Transverse colon (tissue), 4 donors: Measurements from ENCODE around the gene APLP1. TPM values are rescaled to one million over a fixed set of nuclear protein-coding genes. Genes with fewer than 3 reads are reported as not detected.
"Not testable (repeated sequence)": the region's sequence is repeated elsewhere in the genome, so short reads cannot be mapped to it uniquely, and the experiment has no call there.

Experiments used
- DNase-seq: peaks from one replicate; pipeline ENCODE4 v3.0.0-alpha.2; 2019
- H3K27ac ChIP-seq, 4 donors: fragments of 200-600 bp; sonication (generic); 2 replicates each; pipeline ENCODE4 v1.5.1; 2016 to 2018; ENCODE audit warnings: inconsistent platforms in 4 of 4
- H3K27me3 ChIP-seq: fragments of 200-600 bp; sonication (generic); 2 replicates; pipeline ENCODE4 v1.5.1; 2017; ENCODE audit warnings: inconsistent platforms
- H3K36me3 ChIP-seq, 4 donors: fragments of 200-600 bp; sonication (generic); 2 replicates each; pipeline ENCODE4 v1.5.1; 2017 to 2019; ENCODE audit warnings: inconsistent platforms in 4 of 4
- H3K4me1 ChIP-seq, 4 donors: fragments of 200-600 bp; sonication (generic); 2 replicates each; pipeline ENCODE4 v1.5.1; 2017 to 2020; ENCODE audit warnings: inconsistent platforms in 4 of 4
- H3K4me3 ChIP-seq, 4 donors: fragments of 200-600 bp; sonication (generic); 1 replicate in 1 of 4; 2 replicates in 3 of 4; pipeline versions ENCODE4 v1.5.1 to v1.6.1; 2017 to 2019; ENCODE audit warnings: inconsistent platforms in 4 of 4
- H3K9me3 ChIP-seq, 2 donors: fragments of 200-600 bp; sonication (generic); 2 replicates each; pipeline ENCODE4 v1.5.1; 2017 to 2019; ENCODE audit warnings: inconsistent platforms in 2 of 2
- CTCF ChIP-seq, 5 experiments: fragments of 200-600 bp in 3 of 5; fragments of 450-650 bp in 2 of 5; sonication (generic) in 3 of 5; IDR thresholded peaks; 1 replicate in 2 of 5; 2 replicates in 3 of 5; pipeline ENCODE4 v1.5.1; 2016 to 2017; ENCODE audit warnings: antibody characterized with exemption in 5 of 5, inconsistent platforms in 3 of 5, mild to moderate bottlenecking in 2 of 5, moderate library complexity in 1 of 5
- EP300 ChIP-seq: sonication (generic); formaldehyde crosslinking; IDR thresholded peaks from one replicate; pipeline ENCODE4 v1.6.1; 2017; ENCODE audit warnings: antibody characterized with exemption, low read depth
- POLR2A ChIP-seq: fragments of 450-650 bp; IDR thresholded peaks from one replicate; pipeline ENCODE4 v1.6.1; 2016; ENCODE audit warnings: antibody characterized with exemption, mild to moderate bottlenecking, moderate library complexity
- POLR2AphosphoS5 ChIP-seq, 3 donors: sonication (generic); formaldehyde crosslinking; IDR thresholded peaks; one replicate each; pipeline ENCODE4 v1.6.1; 2016; ENCODE audit warnings: antibody characterized with exemption in 3 of 3
- WGBS, 2 donors: methylation state at CpG; one replicate each; pipeline ENCODE4 v1.1.5; 2018; ENCODE audit warnings: low coverage in 1 of 2; 5-methylcytosine and 5-hydroxymethylcytosine counted together
- in situ Hi-C, 4 donors: fragments of 200-750 bp; cut with MboI; loops; one replicate each; pipeline versions ENCODE4 v1.15.0 to v1.15.1; 2017; ENCODE audit warnings: low sequenced_read_pairs in 3 of 4, low pct_ligation_motif_present in 1 of 4, low pct_unique_long_range_greater_than_20kb in 1 of 4
- intact Hi-C: fragments of 100-400 bp; cut with DNase I; formaldehyde crosslinking; loops from one replicate; pipeline ENCODE4 v1.15.1; 2023; ENCODE audit warnings: low total_unique reads
- total RNA-seq, 4 donors: library from RNA; depleted of rRNA; stranded (reverse); fragments of >200 nt; gene quantifications; one replicate each; pipeline ENCODE4 v1.1.0, GENCODE V29; 2016

APLP1 gene
- total RNA-seq, 4 donors from 2014 or later: 1.00 to 10.5 (median 4.5) TPM

DNA sequence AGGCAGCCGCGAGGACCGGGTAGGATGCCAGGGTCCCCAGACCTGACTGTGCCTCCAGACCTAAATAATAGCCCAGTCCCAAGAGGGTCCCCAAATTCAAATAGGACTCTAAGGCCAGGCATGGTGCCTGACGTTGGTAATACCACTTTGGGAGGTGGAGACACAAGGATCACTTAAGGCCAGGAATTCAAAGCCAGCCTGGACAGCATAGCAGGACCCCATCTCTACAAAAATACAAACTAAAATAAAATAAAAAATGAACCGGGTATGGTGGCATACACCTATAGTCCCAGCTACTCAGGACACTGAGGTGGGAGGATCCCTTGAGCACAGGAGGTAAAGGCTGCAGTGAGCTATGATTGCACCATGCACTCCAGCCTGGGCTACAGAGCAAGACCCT, 5.4 kb upstream of the APLP1 start:
- Histone ChIP-seq H3K27me3 (peaks cover 77% of the 10 kb centered on the region), H3K4me1 (peaks cover 0 to 6% (median under 1%) of the 10 kb centered on the region in 4 donors), H3K36me3 (no peaks in the 10 kb centered on the region), H3K9me3 (no peaks in the 10 kb centered on the region), H3K4me3 (no peak overlapping the region), H3K27ac (no peak overlapping the region)
- in situ Hi-C loops (no loop called here), intact Hi-C loops (no loop called here)
- TF ChIP-seq EP300: no peak
- no peak for TF ChIP-seq POLR2AphosphoS5 (IDR thresholded peaks at IDR 0.05)
- no peak for TF ChIP-seq POLR2A
- no peak for TF ChIP-seq CTCF (IDR thresholded peaks at IDR 0.05)
- DNase-seq: no peak
- 77 to 80% methylated on average over 2 of the region's 5 CpGs for WGBS, 2 donors

GRCh38 chr19:35868823-35869326, 501 bp downstream of the APLP1 start:
- Histone ChIP-seq H3K4me3 (peak overlapping the region; percentile 10 to 60 (median 34)), H3K27ac (no peak overlapping the region), H3K4me1 (peaks cover 10 to 24% (median 20%) of the 10 kb centered on the region in 4 donors), H3K36me3 (no peaks in the 10 kb centered on the region), H3K27me3 (peaks cover 59% of the 10 kb centered on the region), H3K9me3 (no peaks in the 10 kb centered on the region)
- TF ChIP-seq EP300 (no peak), POLR2A (no peak), CTCF (IDR thresholded peaks at IDR 0.05) (no peak), POLR2AphosphoS5 (IDR thresholded peaks at IDR 0.05) (no peak)
- in situ Hi-C loops: no loop called here
- intact Hi-C loops: no loop called here
- no peak for DNase-seq
- WGBS, 2 donors: 4% methylated on average over 10 of the region's 15 CpGs; no CpG with 5 or more reads in 1 of the 2 donors

- peak; percentile 70 for DNase-seq
- intact Hi-C loops: no loop called here
These were observed 1.2 kb downstream of the APLP1 start for GRCh38 chr19:35869327-35870123.

DNA sequence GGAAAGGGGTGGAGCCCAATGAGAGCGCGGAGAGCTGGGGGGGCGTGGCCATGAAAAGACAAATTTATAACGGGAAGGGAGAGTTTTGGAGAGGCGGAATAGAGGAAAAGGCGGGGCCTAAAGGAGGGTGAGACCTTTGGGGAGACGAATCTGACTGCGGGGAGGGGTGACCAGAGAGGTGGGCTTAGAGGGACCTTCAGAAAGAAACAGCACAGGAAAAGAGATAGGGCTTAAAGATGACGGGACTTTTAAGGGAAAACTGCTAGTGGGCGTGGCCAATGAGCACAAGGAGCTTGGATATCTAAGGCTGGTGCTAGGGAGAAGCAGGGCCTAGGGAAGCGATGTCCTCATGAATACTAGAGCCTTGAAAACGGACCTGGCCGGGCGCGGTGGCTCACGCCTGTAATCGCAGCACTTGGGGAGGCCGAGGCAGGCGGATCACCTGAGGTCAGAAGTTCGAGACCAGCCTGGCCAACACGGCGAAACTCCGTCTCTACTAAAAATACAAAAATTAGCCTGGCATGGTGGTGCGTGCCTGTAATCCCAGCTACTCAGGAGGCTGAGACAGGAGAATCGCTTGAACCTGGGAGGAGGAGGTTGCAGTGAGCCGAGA, 1.9 kb downstream of the APLP1 start:
- H3K36me3 ChIP-seq, intact Hi-C loops, H3K27ac ChIP-seq, in situ Hi-C loops, H3K9me3 ChIP-seq, DNase-seq: not testable (repeated sequence)
- peak overlapping the region in 1 of 4 donors; percentile 60 for H3K4me3 ChIP-seq
- H3K27me3 ChIP-seq: peaks cover 59% of the 10 kb centered on the region
- 20 to 50% methylated on average over 12 to 26 of the region's 26 CpGs for WGBS, 2 donors
- H3K4me1 ChIP-seq: peaks cover 10 to 24% (median 20%) of the 10 kb centered on the region in 4 donors

More at GRCh38 chr19:35869327-35870123, 1.2 kb downstream of the APLP1 start:
- H3K9me3 ChIP-seq: no peaks in the 10 kb centered on the region
- peaks cover 59% of the 10 kb centered on the region for H3K27me3 ChIP-seq
- 1 to 2% methylated on average over 19 to 49 of the region's 51 CpGs for WGBS, 2 donors
- H3K4me1 ChIP-seq: peaks cover 10 to 24% (median 20%) of the 10 kb centered on the region in 4 donors
- TF ChIP-seq POLR2AphosphoS5 (IDR thresholded peaks at IDR 0.05): no peak
- TF ChIP-seq POLR2A: no peak
- TF ChIP-seq EP300: no peak
- TF ChIP-seq CTCF (IDR thresholded peaks at IDR 0.05): no peak
- in situ Hi-C loops: no loop called here
- H3K36me3 ChIP-seq: no peaks in the 10 kb centered on the region
- peak overlapping the region in 1 of 4 donors; percentile 60 for H3K4me3 ChIP-seq
- no peak overlapping the region for H3K27ac ChIP-seq
